HEK293T (cell line): ENCODE results near the gene RHNO1.

ENCODE experiments used
- BHLHE40 ChIP-seq: fragments of 450-650 bp; IDR thresholded peaks from 2 replicates; pipeline ENCODE4 v1.6.1; 2016; ENCODE audit warnings: mild to moderate bottlenecking, moderate library complexity, borderline replicate concordance
- CTBP1 ChIP-seq: fragments of 450-650 bp; IDR thresholded peaks from 2 replicates; pipeline ENCODE4 v1.6.1; 2016; ENCODE audit warnings: borderline replicate concordance
- ELF4 ChIP-seq: fragments of 450-650 bp; IDR thresholded peaks from 2 replicates; pipeline ENCODE4 v1.6.1; 2017; ENCODE audit warnings: antibody characterized with exemption
- FOXA1 ChIP-seq: fragments of 450-650 bp; IDR thresholded peaks from 2 replicates; pipeline ENCODE4 v1.6.1; 2016; ENCODE audit warnings: mild to moderate bottlenecking
- FOXK2 ChIP-seq: fragments of 450-650 bp; IDR thresholded peaks from 2 replicates; pipeline ENCODE4 v1.6.1; 2016; ENCODE audit warnings: mild to moderate bottlenecking
- HDGF ChIP-seq: fragments of 450-650 bp; IDR thresholded peaks from 2 replicates; pipeline ENCODE4 v1.6.1; 2017; ENCODE audit warnings: antibody characterized with exemption, borderline replicate concordance
- L3MBTL2 ChIP-seq: fragments of 450-650 bp; conservative IDR thresholded peaks from 2 replicates; pipeline ENCODE4 v1.6.1; 2016; ENCODE audit warnings: mild to moderate bottlenecking
- NFRKB ChIP-seq: fragments of 450-650 bp; IDR thresholded peaks from 2 replicates; pipeline ENCODE4 v1.6.1; 2016; ENCODE audit warnings: mild to moderate bottlenecking, moderate library complexity
- PKNOX1 ChIP-seq: fragments of 450-650 bp; IDR thresholded peaks from 2 replicates; pipeline ENCODE4 v1.6.1; 2016
- SP1 ChIP-seq: fragments of 450-650 bp; IDR thresholded peaks from 2 replicates; pipeline ENCODE4 v1.6.1; 2017
- ZNF384 ChIP-seq: fragments of 450-650 bp; IDR thresholded peaks from 2 replicates; pipeline ENCODE4 v1.6.1; 2016

- TF ChIP-seq NFRKB (no peak), FOXK2 (no peak), BHLHE40 (no peak), CTBP1 (no peak), PKNOX1 (no peak), L3MBTL2 (no peak), ZNF384 (no peak), FOXA1 (no peak), SP1 (no peak), HDGF (no peak), ELF4 (no peak)
These were observed 41.2 kb upstream of the RHNO1 start for GRCh38 chr12:2835691-2836403.
